Naive B cell (primary cell): ENCODE results near the gene FALEC. TPM values are rescaled to one million over a fixed set of nuclear protein-coding genes. Genes with fewer than 3 reads are reported as not detected.

Experiments used
- ATAC-seq, 2 donors: fragments of 150-1000 bp; cut with Tn5 transposase; 2 replicates each; pipeline ENCODE4 v1.10.0; 2021; ENCODE audit warnings: low read depth in 2 of 2, mild to moderate bottlenecking in 2 of 2, moderate library complexity in 2 of 2
- DNase-seq: peaks from one replicate; pipeline ENCODE4 v3.0.0; 2022
- H3K27ac Mint-ChIP-seq, 6 donors: one replicate each; pipeline ENCODE4 v1.8.0; 2020 to 2022; ENCODE audit warnings: mild to moderate bottlenecking in 6 of 6, mixed read lengths in 6 of 6, moderate library complexity in 5 of 6, inconsistent platforms in 2 of 6
- H3K27me3 Mint-ChIP-seq, 3 donors: one replicate each; pipeline ENCODE4 v1.8.0; 2021 to 2022; ENCODE audit warnings: mixed read lengths in 3 of 3, mild to moderate bottlenecking in 1 of 3
- H3K36me3 Mint-ChIP-seq, 2 donors: one replicate each; pipeline ENCODE4 v1.8.0; 2020 to 2022; ENCODE audit warnings: mixed read lengths in 2 of 2, inconsistent platforms in 1 of 2, mild to moderate bottlenecking in 1 of 2
- H3K4me1 Mint-ChIP-seq, 3 donors: one replicate each; pipeline ENCODE4 v1.8.0; 2020 to 2022; ENCODE audit warnings: mixed read lengths in 3 of 3, inconsistent platforms in 1 of 3, mild to moderate bottlenecking in 1 of 3, moderate library complexity in 1 of 3
- H3K4me3 Mint-ChIP-seq, 8 donors: one replicate each; pipeline ENCODE4 v1.8.0; 2020 to 2022; ENCODE audit warnings: mild to moderate bottlenecking in 8 of 8, mixed read lengths in 8 of 8, moderate library complexity in 8 of 8, inconsistent platforms in 2 of 8
- H3K9me3 Mint-ChIP-seq, 7 donors: one replicate each; pipeline ENCODE4 v1.8.0; 2020 to 2022; ENCODE audit warnings: mixed read lengths in 7 of 7, mild to moderate bottlenecking in 5 of 7, inconsistent platforms in 2 of 7, moderate library complexity in 1 of 7
- polyA plus RNA-seq, 6 donors: library from polyadenylated mRNA; unstranded; fragments of 300-500 nt; fragmentation: Illumina TruSeq; gene quantifications; one replicate each; pipeline ENCODE4 v1.2.3, GENCODE V29; 2021; ENCODE audit warnings: low read depth in 6 of 6

FALEC gene
- polyA plus RNA-seq, 6 donors from 2014 or later, result 0.68 to 2.6 (median 1.3) TPM; not detected in 2

- no peaks in the 10 kb centered on the region for H3K9me3 Mint-ChIP-seq
- peak overlapping the region in 1 of 6 donors; percentile 78 for H3K27ac Mint-ChIP-seq
- H3K4me1 Mint-ChIP-seq, result peaks cover 25 to 31% (median 29%) of the 10 kb centered on the region in 3 donors
- no peak for DNase-seq
- H3K4me3 Mint-ChIP-seq, result peak overlapping the region in 4 of 8 donors; percentile 42 to 80 (median 60)
- H3K36me3 Mint-ChIP-seq, result no peaks in the 10 kb centered on the region
- ATAC-seq, result peak; percentile 40 to 44
- peaks cover 7 to 17% (median 8%) of the 10 kb centered on the region in 3 donors for H3K27me3 Mint-ChIP-seq
Measured at GRCh38 chr1:150552128-150552910, 36.8 kb downstream of the FALEC start.

- Mint-ChIP-seq H3K4me3 (peak overlapping the region in 1 of 8 donors; percentile 74), H3K27me3 (peaks cover 7 to 17% (median 8%) of the 10 kb centered on the region in 3 donors), H3K36me3 (no peaks in the 10 kb centered on the region), H3K9me3 (no peaks in the 10 kb centered on the region), H3K27ac (no peak overlapping the region), H3K4me1 (peaks cover 25 to 31% (median 28%) of the 10 kb centered on the region in 3 donors)
- DNase-seq, result no peak
- ATAC-seq, result no peak
Measured at GRCh38 chr1:150552911-150553289, 37.3 kb downstream of the FALEC start.

DNA sequence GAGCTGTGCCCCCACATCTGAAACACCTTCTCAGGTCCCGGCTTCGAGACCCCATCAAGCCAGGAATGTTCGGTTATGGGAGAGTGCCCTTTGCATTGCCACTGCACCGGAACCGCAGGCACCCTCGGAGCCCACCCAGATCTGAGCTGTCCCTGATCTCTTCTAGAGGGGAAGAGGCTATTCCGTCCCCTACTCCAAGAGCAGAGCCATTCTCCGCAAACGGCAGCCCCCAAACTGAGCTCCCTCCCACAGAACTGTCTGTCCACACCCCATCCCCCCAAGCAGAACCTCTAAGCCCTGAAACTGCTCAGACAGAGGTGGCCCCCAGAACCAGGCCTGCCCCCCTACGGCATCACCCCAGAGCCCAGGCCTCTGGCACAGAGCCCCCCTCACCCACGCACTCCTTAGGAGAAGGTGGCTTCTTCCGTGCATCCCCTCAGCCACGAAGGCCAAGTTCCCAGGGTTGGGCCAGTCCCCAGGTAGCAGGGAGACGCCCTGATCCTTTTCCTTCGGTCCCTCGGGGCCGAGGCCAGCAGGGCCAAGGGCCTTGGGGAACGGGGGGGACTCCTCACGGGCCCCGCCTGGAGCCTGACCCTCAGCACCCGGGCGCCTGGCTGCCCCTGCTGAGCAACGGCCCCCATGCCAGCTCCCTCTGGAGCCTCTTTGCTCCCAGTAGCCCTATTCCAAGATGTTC is 38.0 kb downstream of the FALEC start:
- Mint-ChIP-seq H3K36me3 (no peaks in the 10 kb centered on the region), H3K4me3 (no peak overlapping the region), H3K27me3 (peaks cover 5 to 17% (median 7%) of the 10 kb centered on the region in 3 donors), H3K9me3 (no peaks in the 10 kb centered on the region), H3K27ac (peak overlapping the region in 1 of 6 donors; percentile 77), H3K4me1 (peaks cover 25 to 28% (median 25%) of the 10 kb centered on the region in 3 donors)
- DNase-seq (no peak), ATAC-seq (no peak)

DNA sequence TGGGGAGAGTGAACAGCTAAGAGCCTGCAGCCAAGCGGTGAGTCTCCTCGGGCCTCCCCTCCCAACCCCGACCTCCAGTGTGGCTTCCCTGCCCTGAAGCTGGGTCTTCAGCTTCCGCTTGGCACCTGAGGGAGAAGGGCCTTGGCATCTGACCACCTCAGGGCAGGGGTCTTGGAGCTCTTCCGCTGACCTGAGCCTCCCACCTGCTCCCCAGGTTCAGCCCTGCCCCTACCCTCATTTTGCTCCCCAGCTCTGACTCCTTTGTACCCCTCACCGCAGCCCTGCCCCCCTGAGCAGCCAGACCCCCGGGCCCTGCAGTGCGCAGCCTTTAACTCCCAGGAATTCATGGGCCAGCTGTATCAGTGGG is 38.5 kb downstream of the FALEC start:
- peaks cover 4 to 17% (median 7%) of the 10 kb centered on the region in 3 donors for H3K27me3 Mint-ChIP-seq
- H3K4me1 Mint-ChIP-seq, result peaks cover 24 to 27% (median 25%) of the 10 kb centered on the region in 3 donors
- DNase-seq (no peak), ATAC-seq (no peak)
- no peaks in the 10 kb centered on the region for H3K9me3 Mint-ChIP-seq
- peak overlapping the region in 1 of 6 donors; percentile 77 for H3K27ac Mint-ChIP-seq
- no peak overlapping the region for H3K4me3 Mint-ChIP-seq
- no peaks in the 10 kb centered on the region for H3K36me3 Mint-ChIP-seq

GRCh38 chr1:150555198-150555970 is 39.8 kb downstream of the FALEC start:
- DNase-seq, result no peak
- H3K4me3 Mint-ChIP-seq, result no peak overlapping the region

DNA sequence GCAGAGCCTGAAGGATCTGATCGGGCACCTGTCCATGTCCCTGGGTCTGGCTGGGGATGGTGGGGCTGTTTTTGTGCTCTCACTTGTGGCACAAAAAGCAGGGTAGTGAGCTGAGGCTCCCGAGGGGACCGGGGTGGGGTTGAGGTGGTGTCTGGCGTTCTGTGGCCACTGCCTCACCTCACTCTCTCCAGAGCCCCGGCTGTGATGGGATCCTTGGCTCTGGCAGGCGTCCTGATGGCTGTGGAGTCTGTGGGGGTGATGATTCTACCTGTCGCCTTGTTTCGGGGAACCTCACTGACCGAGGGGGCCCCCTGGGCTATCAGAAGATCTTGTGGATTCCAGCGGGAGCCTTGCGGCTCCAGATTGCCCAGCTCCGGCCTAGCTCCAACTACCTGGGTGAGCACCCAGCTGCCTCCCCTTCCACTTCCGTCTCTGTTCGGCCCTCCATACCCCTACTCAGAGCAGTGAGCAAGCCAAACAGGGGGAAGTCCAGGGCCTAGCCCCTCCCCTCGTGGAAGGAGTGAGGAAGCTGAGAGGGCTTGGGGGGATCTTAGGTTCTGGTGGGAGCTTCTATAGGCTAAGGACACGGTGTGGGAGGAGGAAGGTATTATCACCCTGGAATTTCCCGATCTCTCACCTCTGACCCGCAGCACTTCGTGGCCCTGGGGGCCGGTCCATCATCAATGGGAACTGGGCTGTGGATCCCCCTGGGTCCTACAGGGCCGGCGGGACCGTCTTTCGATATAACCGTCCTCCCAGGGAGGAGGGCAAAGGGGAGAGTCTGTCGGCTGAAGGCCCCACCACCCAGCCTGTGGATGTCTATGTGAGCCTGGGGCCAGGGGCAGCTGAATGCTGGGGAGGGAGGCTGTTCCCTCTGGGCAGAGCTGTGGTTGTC is 40.7 kb downstream of the FALEC start:
- Mint-ChIP-seq H3K27ac (no peak overlapping the region), H3K9me3 (no peaks in the 10 kb centered on the region), H3K36me3 (no peaks in the 10 kb centered on the region), H3K4me1 (peaks cover 31 to 33% (median 31%) of the 10 kb centered on the region in 3 donors), H3K27me3 (peaks cover 0 to 2% (median under 1%) of the 10 kb centered on the region in 3 donors), H3K4me3 (peak overlapping the region in 1 of 8 donors; percentile 12)
- ATAC-seq (no peak), DNase-seq (no peak)

More at GRCh38 chr1:150555198-150555970, 39.8 kb downstream of the FALEC start:
- no peak for ATAC-seq
- H3K27me3 Mint-ChIP-seq, result peaks cover 0 to 10% (median 4%) of the 10 kb centered on the region in 3 donors
- no peaks in the 10 kb centered on the region for H3K36me3 Mint-ChIP-seq
- no peaks in the 10 kb centered on the region for H3K9me3 Mint-ChIP-seq
- peaks cover 26 to 29% (median 27%) of the 10 kb centered on the region in 3 donors for H3K4me1 Mint-ChIP-seq
- peak overlapping the region in 1 of 6 donors; percentile 30 for H3K27ac Mint-ChIP-seq

DNA sequence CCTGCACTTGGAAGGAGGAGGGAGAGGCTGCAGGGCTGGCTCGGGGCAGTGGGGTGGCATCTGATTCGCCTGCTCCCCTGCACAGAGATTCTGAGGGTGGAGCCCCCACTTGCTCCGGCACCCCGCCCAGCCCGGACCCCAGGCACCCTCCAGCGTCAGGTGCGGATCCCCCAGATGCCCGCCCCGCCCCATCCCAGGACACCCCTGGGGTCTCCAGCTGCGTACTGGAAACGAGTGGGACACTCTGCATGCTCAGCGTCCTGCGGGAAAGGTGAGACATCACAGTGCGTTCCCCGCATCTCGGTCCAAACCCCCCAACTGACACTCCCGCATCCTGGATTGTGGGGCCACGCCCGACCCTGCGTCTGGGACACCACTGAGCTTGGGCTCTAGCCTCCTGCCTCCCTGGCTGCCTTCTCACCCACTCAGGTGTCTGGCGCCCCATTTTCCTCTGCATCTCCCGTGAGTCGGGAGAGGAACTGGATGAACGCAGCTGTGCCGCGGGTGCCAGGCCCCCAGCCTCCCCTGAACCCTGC is 41.6 kb downstream of the FALEC start:
- DNase-seq (no peak), ATAC-seq (no peak)
- Mint-ChIP-seq H3K27ac (no peak overlapping the region), H3K9me3 (no peaks in the 10 kb centered on the region), H3K27me3 (no peaks in the 10 kb centered on the region), H3K4me1 (peaks cover 24 to 32% (median 30%) of the 10 kb centered on the region in 3 donors), H3K36me3 (no peaks in the 10 kb centered on the region), H3K4me3 (no peak overlapping the region)

DNA sequence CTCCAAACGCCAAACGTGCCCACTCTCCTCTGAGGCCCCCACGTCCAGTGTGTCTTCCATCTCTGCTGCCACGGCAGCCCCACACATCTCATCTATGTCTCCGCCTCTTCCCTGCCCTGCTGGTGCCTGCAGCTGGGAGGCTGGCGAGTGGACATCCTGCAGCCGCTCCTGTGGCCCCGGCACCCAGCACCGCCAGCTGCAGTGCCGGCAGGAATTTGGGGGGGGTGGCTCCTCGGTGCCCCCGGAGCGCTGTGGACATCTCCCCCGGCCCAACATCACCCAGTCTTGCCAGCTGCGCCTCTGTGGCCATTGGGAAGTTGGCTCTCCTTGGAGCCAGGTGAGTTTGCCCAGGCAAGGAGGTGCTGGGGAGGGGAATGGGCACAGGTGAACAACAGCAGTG is 42.3 kb downstream of the FALEC start:
- Mint-ChIP-seq H3K36me3 (no peaks in the 10 kb centered on the region), H3K4me1 (peaks cover 25 to 32% (median 28%) of the 10 kb centered on the region in 3 donors), H3K9me3 (no peaks in the 10 kb centered on the region), H3K4me3 (no peak overlapping the region), H3K27ac (peak overlapping the region in 1 of 6 donors; percentile 90), H3K27me3 (no peaks in the 10 kb centered on the region)
- no peak for DNase-seq
- ATAC-seq, result no peak

GRCh38 chr1:150558303-150558704 is 42.8 kb downstream of the FALEC start:
- Mint-ChIP-seq H3K4me1 (peaks cover 30 to 34% (median 30%) of the 10 kb centered on the region in 3 donors), H3K4me3 (peak overlapping the region in 1 of 8 donors; percentile 27), H3K27ac (no peak overlapping the region), H3K9me3 (no peaks in the 10 kb centered on the region), H3K27me3 (no peaks in the 10 kb centered on the region), H3K36me3 (no peaks in the 10 kb centered on the region)
- DNase-seq (no peak), ATAC-seq (no peak)

DNA sequence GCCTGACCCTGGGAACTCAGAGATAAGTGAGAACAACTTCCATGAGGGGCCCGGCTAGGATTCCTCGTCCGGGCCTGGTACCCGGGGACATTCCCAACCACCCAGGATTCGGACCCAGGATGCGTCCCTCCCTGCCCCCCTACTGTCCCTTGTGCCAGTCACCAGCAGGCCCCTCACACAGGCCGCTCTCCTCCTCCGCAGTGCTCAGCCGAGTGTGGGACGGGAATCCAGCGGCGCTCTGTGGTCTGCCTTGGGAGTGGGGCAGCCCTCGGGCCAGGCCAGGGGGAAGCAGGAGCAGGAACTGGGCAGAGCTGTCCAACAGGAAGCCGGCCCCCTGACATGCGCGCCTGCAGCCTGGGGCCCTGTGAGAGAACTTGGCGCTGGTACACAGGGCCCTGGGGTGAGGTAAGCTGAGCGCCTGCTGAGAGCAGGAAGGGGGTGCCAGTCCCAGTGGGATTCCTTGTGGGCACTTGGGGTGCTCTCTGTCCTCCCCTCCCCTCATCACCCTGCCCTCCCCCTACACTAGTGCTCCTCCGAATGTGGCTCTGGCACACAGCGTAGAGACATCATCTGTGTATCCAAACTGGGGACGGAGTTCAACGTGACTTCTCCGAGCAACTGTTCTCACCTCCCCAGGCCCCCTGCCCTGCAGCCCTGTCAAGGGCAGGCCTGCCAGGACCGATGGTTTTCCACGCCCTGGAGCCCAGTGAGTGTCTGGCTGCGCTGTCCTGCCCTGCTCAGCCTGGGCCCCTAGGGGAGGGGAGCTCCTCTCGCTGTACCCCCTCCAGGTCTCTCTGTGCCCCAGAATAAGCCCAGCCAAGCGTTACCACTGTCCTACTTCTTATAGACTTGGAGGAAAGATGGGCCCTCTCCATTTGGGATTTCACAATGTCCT is 43.5 kb downstream of the FALEC start:
- no peaks in the 10 kb centered on the region for H3K9me3 Mint-ChIP-seq
- H3K27ac Mint-ChIP-seq, result peak overlapping the region in 1 of 6 donors; percentile 60
- H3K4me3 Mint-ChIP-seq, result no peak overlapping the region
- H3K36me3 Mint-ChIP-seq, result no peaks in the 10 kb centered on the region
- no peaks in the 10 kb centered on the region for H3K27me3 Mint-ChIP-seq
- H3K4me1 Mint-ChIP-seq, result peaks cover 37 to 41% (median 37%) of the 10 kb centered on the region in 3 donors
- no peak for DNase-seq
- no peak for ATAC-seq

- Mint-ChIP-seq H3K4me1 (peaks cover 40 to 44% (median 43%) of the 10 kb centered on the region in 3 donors), H3K27me3 (no peaks in the 10 kb centered on the region), H3K27ac (peak overlapping the region in 2 of 6 donors; percentile 92 to 99), H3K9me3 (no peaks in the 10 kb centered on the region), H3K4me3 (peak overlapping the region in 2 of 8 donors; percentile 87 to 94), H3K36me3 (no peaks in the 10 kb centered on the region)
- DNase-seq (no peak), ATAC-seq (no peak)
Measured at GRCh38 chr1:150559656-150560010, 44.1 kb downstream of the FALEC start.
